ENCODE data around the gene MTX1. TPM values are rescaled to one million over a fixed set of nuclear protein-coding genes. Genes with fewer than 3 reads are reported as not detected.
A peak's percentile ranks its signal among the peaks of the same experiment; 100 is the strongest.

MTX1 gene
- total and polyA plus RNA-seq, 2 donors, result 13.6 to 40.2 TPM

GRCh38 chr1:155253797-155254196 lies 45.3 kb downstream of the MTX1 start:
- Histone ChIP-seq H3K36me3 (ENCODE audit: insufficient read depth) (peaks cover 2% of the 10 kb centered on the region), H3K4me1 (ENCODE audit: insufficient read depth) (no peaks in the 10 kb centered on the region), H3K4me3 (ENCODE audit: low read depth, low read length) (no peak overlapping the region), H3K27ac (ENCODE audit: low read depth) (no peak overlapping the region)
- WGBS, result 60% methylated on average over 5 of the region's 5 CpGs
- DNase-seq (ENCODE audit: extremely low spot score), result no peak

- H3K4me1 ChIP-seq (ENCODE audit: insufficient read depth), result no peaks in the 10 kb centered on the region
- WGBS, result 33% methylated on average over 12 of the region's 12 CpGs
- no peak overlapping the region for H3K27ac ChIP-seq (ENCODE audit: low read depth)
- DNase-seq (ENCODE audit: extremely low spot score), result no peak
- peak overlapping the region; percentile 75 for H3K4me3 ChIP-seq (ENCODE audit: low read depth, low read length)
- peaks cover 2% of the 10 kb centered on the region for H3K36me3 ChIP-seq (ENCODE audit: insufficient read depth)
Measured at GRCh38 chr1:155254228-155254713, 45.8 kb downstream of the MTX1 start.

- H3K4me3 ChIP-seq (ENCODE audit: low read depth, low read length), result peak overlapping the region; percentile 75
- DNase-seq (ENCODE audit: extremely low spot score), result no peak
- no peaks in the 10 kb centered on the region for H3K4me1 ChIP-seq (ENCODE audit: insufficient read depth)
- H3K27ac ChIP-seq (ENCODE audit: low read depth), result peak overlapping the region; percentile 82
- 2% methylated on average over 35 of the region's 35 CpGs for WGBS
- H3K36me3 ChIP-seq (ENCODE audit: insufficient read depth), result peaks cover 2% of the 10 kb centered on the region
Measured at GRCh38 chr1:155254714-155255242, 46.3 kb downstream of the MTX1 start.

GRCh38 chr1:155255243-155256007 lies 46.9 kb downstream of the MTX1 start, which contains the start of gene ENTREP3:
TSS of gene ENTREP3 (minus strand) at chr1:155255483. CDS start at chr1:155254877, 606 bp downstream.
- peaks cover 2% of the 10 kb centered on the region for H3K36me3 ChIP-seq (ENCODE audit: insufficient read depth)
- H3K27ac ChIP-seq (ENCODE audit: low read depth), result peak within 1 kb of the TSS; percentile 87
- peak within 1 kb of the TSS; percentile 75 for H3K4me3 ChIP-seq (ENCODE audit: low read depth, low read length)
- H3K4me1 ChIP-seq (ENCODE audit: insufficient read depth), result no peaks in the 10 kb centered on the region
- under 1% methylated on average over 54 of the region's 54 CpGs for WGBS
- peak; percentile 72 for DNase-seq (ENCODE audit: extremely low spot score)

- H3K36me3 ChIP-seq (ENCODE audit: insufficient read depth), result peaks cover 2% of the 10 kb centered on the region
- DNase-seq (ENCODE audit: extremely low spot score), result no peak
- peak overlapping the region; percentile 87 for H3K27ac ChIP-seq (ENCODE audit: low read depth)
- H3K4me3 ChIP-seq (ENCODE audit: low read depth, low read length), result no peak overlapping the region
- no peaks in the 10 kb centered on the region for H3K4me1 ChIP-seq (ENCODE audit: insufficient read depth)
- 73% methylated on average over 20 of the region's 20 CpGs for WGBS
Measured at GRCh38 chr1:155256058-155256852, 47.8 kb downstream of the MTX1 start.

GRCh38 chr1:155260276-155260675 lies 51.8 kb downstream of the MTX1 start:
- DNase-seq (ENCODE audit: extremely low spot score), result no peak
- WGBS, result 90% methylated on average over 5 of the region's 5 CpGs
- H3K36me3 ChIP-seq (ENCODE audit: insufficient read depth), result peaks cover 4% of the 10 kb centered on the region

GRCh38 chr1:155261493-155261851 lies 53.0 kb downstream of the MTX1 start:
- peaks cover 4% of the 10 kb centered on the region for H3K36me3 ChIP-seq (ENCODE audit: insufficient read depth)
- WGBS, result 0% methylated on average over 9 of the region's 9 CpGs
- peak overlapping the region; percentile 61 for H3K4me3 ChIP-seq (ENCODE audit: low read depth, low read length)
- H3K27ac ChIP-seq (ENCODE audit: low read depth), result peak overlapping the region; percentile 60
- DNase-seq (ENCODE audit: extremely low spot score), result no peak
- no peaks in the 10 kb centered on the region for H3K4me1 ChIP-seq (ENCODE audit: insufficient read depth)

More at GRCh38 chr1:155260276-155260675, 51.8 kb downstream of the MTX1 start:
- Histone ChIP-seq H3K4me1 (ENCODE audit: insufficient read depth) (no peaks in the 10 kb centered on the region), H3K27ac (ENCODE audit: low read depth) (no peak overlapping the region), H3K4me3 (ENCODE audit: low read depth, low read length) (no peak overlapping the region)

GRCh38 chr1:155261852-155262673 lies 53.6 kb downstream of the MTX1 start, which contains the start of gene SCAMP3:
TSS of gene SCAMP3 (minus strand) at chr1:155262360. CDS start at chr1:155262151, 209 bp downstream.
- Histone ChIP-seq H3K27ac (ENCODE audit: low read depth) (peak within 1 kb of the TSS; percentile 60), H3K4me3 (ENCODE audit: low read depth, low read length) (peak within 1 kb of the TSS; percentile 61), H3K4me1 (ENCODE audit: insufficient read depth) (no peaks in the 10 kb centered on the region), H3K36me3 (ENCODE audit: insufficient read depth) (peaks cover 7% of the 10 kb centered on the region)
- peak; percentile 98 for DNase-seq (ENCODE audit: extremely low spot score)
- WGBS, result under 1% methylated on average over 47 of the region's 47 CpGs

- Histone ChIP-seq H3K36me3 (ENCODE audit: insufficient read depth) (peaks cover 4% of the 10 kb centered on the region), H3K27ac (ENCODE audit: low read depth) (no peak overlapping the region)
Measured at GRCh38 chr1:155263067-155263466, 54.6 kb downstream of the MTX1 start.

More at GRCh38 chr1:155263067-155263466, 54.6 kb downstream of the MTX1 start:
- H3K4me1 ChIP-seq (ENCODE audit: insufficient read depth), result no peaks in the 10 kb centered on the region
- no peak overlapping the region for H3K4me3 ChIP-seq (ENCODE audit: low read depth, low read length)
- 87% methylated on average over 11 of the region's 11 CpGs for WGBS
- no peak for DNase-seq (ENCODE audit: extremely low spot score)

Other genes starting within 250 kb of the MTX1 start
- gene PYGO2, start 246.9 kb upstream of the MTX1 start, total RNA-seq, result 10.8 TPM
- gene PYGO2, start 246.9 kb upstream of the MTX1 start, polyA plus RNA-seq, result 29.2 TPM
- gene SHC1, start 237.9 kb upstream of the MTX1 start, total RNA-seq, result 61.2 TPM
- 110 TPM for gene SHC1, start 237.9 kb upstream of the MTX1 start, polyA plus RNA-seq
- 38.4 TPM for gene CKS1B, start 234.0 kb upstream of the MTX1 start, total RNA-seq
- 54.9 TPM for gene CKS1B, start 234.0 kb upstream of the MTX1 start, polyA plus RNA-seq
- gene FLAD1, start 225.4 kb upstream of the MTX1 start, total RNA-seq, result 10.5 TPM
- gene FLAD1, start 225.4 kb upstream of the MTX1 start, polyA plus RNA-seq, result 27.9 TPM
- gene LENEP, start 215.1 kb upstream of the MTX1 start, total RNA-seq, result not detected
- not detected for gene LENEP, start 215.1 kb upstream of the MTX1 start, polyA plus RNA-seq
- gene ZBTB7B, start 205.9 kb upstream of the MTX1 start, total RNA-seq, result 14.7 TPM
- gene ZBTB7B, start 205.9 kb upstream of the MTX1 start, polyA plus RNA-seq, result 52.0 TPM
- 0.53 TPM for gene DCST2, start 174.9 kb upstream of the MTX1 start, total RNA-seq
- gene DCST2, start 174.9 kb upstream of the MTX1 start, polyA plus RNA-seq, result 1.2 TPM
- gene DCST1, start 174.9 kb upstream of the MTX1 start, total RNA-seq, result not detected
- gene DCST1, start 174.9 kb upstream of the MTX1 start, polyA plus RNA-seq, result not detected
- 38.3 TPM for gene ADAM15, start 157.4 kb upstream of the MTX1 start, total RNA-seq
- 118 TPM for gene ADAM15, start 157.4 kb upstream of the MTX1 start, polyA plus RNA-seq
- 7.5 TPM for gene EFNA4, start 145.0 kb upstream of the MTX1 start, total RNA-seq
- 8.1 TPM for gene EFNA4, start 145.0 kb upstream of the MTX1 start, polyA plus RNA-seq
- 1.2 TPM for gene EFNA3, start 129.9 kb upstream of the MTX1 start, total RNA-seq
- gene EFNA3, start 129.9 kb upstream of the MTX1 start, polyA plus RNA-seq, result 2.3 TPM
- gene EFNA1, start 80.8 kb upstream of the MTX1 start, total RNA-seq, result 31.1 TPM
- 44.6 TPM for gene EFNA1, start 80.8 kb upstream of the MTX1 start, polyA plus RNA-seq
- gene SLC50A1, start 72.8 kb upstream of the MTX1 start, total RNA-seq, result 19.5 TPM
- gene SLC50A1, start 72.8 kb upstream of the MTX1 start, polyA plus RNA-seq, result 31.7 TPM
- 15.8 TPM for gene DPM3, start 68.2 kb upstream of the MTX1 start, total RNA-seq
- gene DPM3, start 68.2 kb upstream of the MTX1 start, polyA plus RNA-seq, result 205 TPM
- gene KRTCAP2, start 35.4 kb upstream of the MTX1 start, total RNA-seq, result 53.0 TPM
- 266 TPM for gene KRTCAP2, start 35.4 kb upstream of the MTX1 start, polyA plus RNA-seq
- 0.85 TPM for gene TRIM46, start 34.8 kb upstream of the MTX1 start, total RNA-seq
- gene TRIM46, start 34.8 kb upstream of the MTX1 start, polyA plus RNA-seq, result 1.1 TPM
- 57.2 TPM for gene THBS3, start 798 bp upstream of the MTX1 start, total RNA-seq
- 24.5 TPM for gene THBS3, start 798 bp upstream of the MTX1 start, polyA plus RNA-seq
- gene ENTREP3, start 46.8 kb downstream of the MTX1 start, total RNA-seq, result 2.6 TPM
- gene ENTREP3, start 46.8 kb downstream of the MTX1 start, polyA plus RNA-seq, result 37.8 TPM
- 13.1 TPM for gene SCAMP3, start 53.7 kb downstream of the MTX1 start, total RNA-seq
- 74.9 TPM for gene SCAMP3, start 53.7 kb downstream of the MTX1 start, polyA plus RNA-seq
- 29.7 TPM for gene CLK2, start 64.8 kb downstream of the MTX1 start, total RNA-seq
- 42.3 TPM for gene CLK2, start 64.8 kb downstream of the MTX1 start, polyA plus RNA-seq
- gene HCN3, start 68.8 kb downstream of the MTX1 start, total RNA-seq, result 3.0 TPM
- 3.2 TPM for gene HCN3, start 68.8 kb downstream of the MTX1 start, polyA plus RNA-seq
- not detected for gene PKLR, start 92.7 kb downstream of the MTX1 start, total RNA-seq
- not detected for gene PKLR, start 92.7 kb downstream of the MTX1 start, polyA plus RNA-seq
- 73.1 TPM for gene FDPS, start 100.2 kb downstream of the MTX1 start, total RNA-seq
- 92.6 TPM for gene FDPS, start 100.2 kb downstream of the MTX1 start, polyA plus RNA-seq
- 13.8 TPM for gene RUSC1, start 112.2 kb downstream of the MTX1 start, total RNA-seq
- 36.3 TPM for gene RUSC1, start 112.2 kb downstream of the MTX1 start, polyA plus RNA-seq

Measured in urinary bladder (tissue), 4 donors.